Right forelimb (tissue), 1 donor: ENCODE data around the gene MYLK.

ENCODE experiments used
- DNase-seq: peaks from one replicate; pipeline ENCODE4 v3.0.0-alpha.2; 2018

The MYLK gene

DNA sequence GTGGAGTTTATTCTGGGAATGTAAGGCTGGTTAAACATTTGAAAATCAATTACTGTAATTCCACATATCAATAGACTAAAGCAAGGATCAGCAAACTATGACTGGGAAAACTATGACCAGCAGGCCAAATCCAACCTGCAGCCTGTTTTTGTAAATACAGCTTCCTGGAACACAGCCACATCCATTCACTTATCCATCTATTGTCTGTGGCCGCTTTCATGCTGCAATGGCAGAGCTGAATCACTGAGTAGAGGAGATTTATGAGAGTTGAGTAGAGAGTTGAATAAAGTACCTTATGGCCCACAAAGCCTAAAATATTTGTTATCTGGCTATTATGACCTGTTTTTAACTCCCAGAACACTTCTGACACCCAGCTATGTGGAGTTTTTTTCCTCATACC, 12.2 kb downstream of the MYLK start:
- DNase-seq = no peak

DNA sequence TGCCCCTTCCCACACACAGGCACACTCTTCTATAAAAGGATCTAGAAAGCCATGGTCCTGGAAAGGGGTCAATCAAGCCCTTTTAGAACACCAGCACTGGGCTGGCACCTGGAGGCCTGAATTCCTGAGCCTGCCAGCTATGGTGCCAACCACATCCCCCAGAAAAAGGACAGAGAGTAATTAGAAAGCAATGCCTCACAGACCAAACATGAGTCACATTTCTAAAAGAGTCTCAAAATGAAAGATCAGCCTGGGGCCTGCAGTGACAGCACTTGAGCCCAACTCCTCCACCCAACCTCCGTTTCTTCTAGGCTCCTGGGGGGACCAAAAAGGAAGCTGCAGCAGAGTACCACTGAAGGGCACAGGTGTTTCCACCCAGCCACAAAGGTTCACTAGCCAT, 14.1 kb downstream of the MYLK start:
- DNase-seq = no peak

DNA sequence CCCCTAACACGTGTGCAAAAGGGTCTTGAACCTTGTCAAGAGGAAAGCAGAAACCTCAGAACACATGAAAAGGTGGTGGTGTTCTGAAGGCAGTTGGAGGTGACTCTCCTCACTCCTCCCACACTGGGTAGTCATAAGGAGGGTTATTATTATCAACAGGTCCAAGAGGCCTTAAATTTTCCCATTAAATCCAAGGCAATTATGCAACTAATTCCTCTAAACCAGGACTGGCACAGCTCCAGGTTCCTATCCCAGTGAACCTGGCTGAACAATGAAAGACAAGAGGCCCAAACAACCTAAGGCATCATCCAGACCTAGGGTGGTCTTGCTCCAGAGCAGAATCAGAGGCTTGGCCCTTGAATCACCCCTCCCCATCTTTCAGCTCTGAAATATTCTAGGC, 15.0 kb downstream of the MYLK start:
- no peak for DNase-seq

GRCh38 chr3:123864706-123865105, 19.4 kb downstream of the MYLK start:
- DNase-seq = no peak

DNA sequence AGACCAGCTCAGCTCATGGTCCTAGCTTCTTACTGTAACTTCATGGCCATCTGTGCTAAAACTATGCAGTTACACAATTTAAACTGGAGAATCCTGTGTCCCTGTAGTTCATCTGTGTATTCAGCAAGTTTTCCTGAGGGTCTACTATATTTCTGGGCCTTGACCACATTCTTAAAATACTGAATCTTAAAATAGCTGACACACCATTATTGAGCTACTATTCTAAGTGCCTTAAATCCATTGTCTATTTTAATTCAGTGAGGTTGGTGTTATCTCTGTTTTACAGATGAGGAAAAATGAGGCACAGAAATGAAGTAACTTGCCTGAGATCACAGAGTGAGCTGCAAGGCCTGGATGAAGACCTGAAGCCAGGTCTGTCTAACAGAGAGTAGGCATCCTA, 22.0 kb downstream of the MYLK start:
- DNase-seq = no peak

GRCh38 chr3:123861081-123861836, 22.9 kb downstream of the MYLK start:
- DNase-seq = no peak

- DNase-seq = no peak
Measured at GRCh38 chr3:123859177-123859576, 25.0 kb downstream of the MYLK start.

DNA sequence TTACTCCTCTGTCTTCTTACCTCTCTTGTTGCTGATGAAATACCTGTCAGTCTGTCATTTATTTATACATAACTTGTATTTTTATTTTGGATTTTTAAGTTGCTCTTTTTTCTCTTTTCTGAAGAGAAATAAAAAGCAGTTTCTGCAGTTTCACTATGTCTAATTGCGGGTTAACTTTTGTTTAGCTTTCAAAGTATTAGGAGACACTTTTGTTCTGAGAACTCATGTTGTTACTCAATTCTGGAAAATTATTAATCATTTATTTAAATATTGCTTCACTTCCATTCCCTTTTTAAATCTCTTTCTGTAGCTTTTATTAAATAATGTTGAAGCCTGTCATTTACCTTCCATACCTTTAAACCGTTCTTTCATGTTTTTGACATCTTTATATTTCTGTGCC, 29.2 kb downstream of the MYLK start:
- DNase-seq = no peak

DNA sequence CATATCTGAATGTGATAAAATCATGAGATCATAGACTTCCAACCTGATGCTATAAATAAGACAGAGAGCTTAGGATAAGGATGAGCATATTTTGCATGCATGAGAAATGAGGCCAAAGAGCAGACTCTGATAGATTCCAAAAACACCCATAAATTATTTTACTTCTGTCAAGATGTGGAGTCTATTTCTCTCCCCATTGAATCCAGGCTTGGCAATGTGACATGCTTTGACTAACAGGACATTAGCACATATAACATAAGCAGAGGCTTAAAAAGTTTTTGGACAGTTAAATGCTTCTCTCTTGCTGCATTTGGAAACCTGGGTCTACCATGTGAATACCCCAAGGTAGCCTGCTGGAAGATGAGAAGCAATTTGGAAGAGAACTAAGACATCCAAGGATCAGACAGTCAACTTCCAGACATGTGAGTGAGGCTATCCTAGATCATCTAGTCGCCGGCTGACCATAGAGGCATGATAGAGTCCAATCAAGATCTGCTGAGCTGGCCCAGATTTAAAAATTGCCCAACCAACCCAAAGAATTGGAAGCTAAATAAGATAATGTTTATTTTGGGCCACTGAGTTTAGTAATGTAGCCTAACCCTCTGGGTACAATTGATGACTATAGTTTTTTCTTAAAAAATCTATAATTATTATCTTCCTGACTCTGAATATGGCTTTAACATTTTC, 30.3 kb downstream of the MYLK start:
- no peak for DNase-seq

GRCh38 chr3:123847209-123847608, 36.9 kb downstream of the MYLK start:
- no peak for DNase-seq

GRCh38 chr3:123843668-123844067, 40.5 kb downstream of the MYLK start:
- no peak for DNase-seq

DNA sequence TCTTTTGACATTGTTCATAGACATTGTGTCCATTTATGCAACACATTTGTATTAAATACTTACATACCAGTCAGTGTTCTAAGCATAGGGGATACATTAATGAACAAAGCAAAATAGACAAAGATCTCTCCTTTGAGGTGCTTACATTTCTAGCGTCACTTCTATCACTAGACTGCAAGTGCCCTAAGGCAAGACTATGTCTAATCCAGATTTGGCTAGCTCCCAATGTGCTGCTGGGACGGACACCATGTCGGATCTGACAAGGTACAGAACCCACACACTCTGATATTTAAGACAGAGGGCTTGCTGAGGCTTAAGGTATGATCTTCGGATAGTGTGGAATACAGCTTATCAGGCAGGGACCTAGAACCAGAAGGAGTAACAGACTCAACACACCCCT, 41.4 kb downstream of the MYLK start:
- DNase-seq = no peak

DNA sequence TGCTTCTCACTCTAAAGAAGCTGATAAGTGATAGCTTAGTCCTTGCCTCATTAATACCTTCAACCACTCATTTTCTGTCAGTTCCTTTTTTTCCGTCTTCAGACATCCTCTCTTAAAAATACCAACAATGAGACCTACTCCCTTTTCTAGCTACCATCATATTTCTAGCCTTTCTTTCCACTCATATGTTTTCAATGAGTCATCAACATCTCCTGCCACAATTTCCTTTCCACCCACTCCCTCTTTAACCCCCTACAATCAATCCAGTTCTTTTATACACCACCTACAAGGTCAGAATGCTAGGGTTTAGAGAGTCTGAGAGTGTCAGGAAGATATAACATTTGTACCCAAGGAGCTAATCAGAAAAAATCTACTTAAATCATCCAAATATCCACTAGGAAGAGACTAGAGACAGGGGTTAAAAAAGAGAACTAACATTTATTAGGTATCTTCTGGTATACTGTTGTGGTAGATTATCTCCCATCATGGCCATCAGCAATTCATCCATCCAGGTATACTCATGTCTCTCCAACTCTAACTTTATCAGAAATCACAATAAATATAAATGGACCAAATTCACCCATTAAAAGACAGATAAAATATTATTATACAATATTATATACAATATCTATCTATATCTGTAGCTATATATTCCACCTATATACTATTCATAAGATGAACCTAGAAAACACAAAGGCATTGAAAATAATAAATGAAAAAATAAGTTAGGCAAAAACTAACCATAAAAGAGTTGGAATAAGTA, 42.5 kb downstream of the MYLK start:
- no peak for DNase-seq

DNA sequence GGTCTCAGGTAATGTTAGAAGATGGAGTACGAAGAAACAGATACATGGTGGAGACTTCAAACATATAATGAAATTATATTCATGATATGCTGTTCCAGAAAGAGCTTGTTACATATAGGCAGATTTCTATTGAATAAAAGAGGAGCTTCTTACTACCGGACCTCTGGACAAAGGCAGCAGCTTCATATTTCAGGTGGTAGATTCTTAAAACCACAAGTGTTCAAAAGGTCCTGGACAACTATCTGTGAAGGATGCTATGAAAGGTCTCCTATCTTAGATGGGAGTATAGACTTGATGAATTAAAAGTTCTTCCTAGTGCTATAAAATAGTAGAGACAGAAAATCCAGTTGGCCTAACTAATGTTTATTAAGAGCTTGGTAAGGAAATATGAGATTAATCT, 43.2 kb downstream of the MYLK start:
- DNase-seq = no peak

GRCh38 chr3:123837858-123838257, 46.3 kb downstream of the MYLK start:
- DNase-seq = no peak

DNA sequence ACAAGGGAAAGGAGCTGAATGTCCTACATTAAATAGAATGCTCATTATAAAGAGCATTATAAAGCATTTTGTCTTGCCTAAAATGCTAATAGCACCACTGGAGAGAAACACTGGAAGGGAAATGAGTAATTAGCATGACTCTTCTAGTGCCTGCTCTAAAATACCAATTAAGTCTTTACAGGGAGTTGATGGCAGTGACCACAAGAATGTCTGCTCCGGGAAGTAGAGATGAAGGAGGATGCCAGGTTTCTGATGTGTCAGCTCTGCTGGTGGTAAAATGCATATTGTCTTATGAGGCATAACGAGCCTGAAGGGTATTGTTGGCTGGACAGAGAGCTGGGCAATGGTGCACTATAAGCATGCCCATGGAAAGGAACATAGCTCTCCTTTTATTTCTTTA, 49.5 kb downstream of the MYLK start:
- no peak for DNase-seq

GRCh38 chr3:123833398-123833785, 50.7 kb downstream of the MYLK start:
- no peak for DNase-seq

GRCh38 chr3:123832692-123833397, 51.3 kb downstream of the MYLK start:
- no peak for DNase-seq

DNA sequence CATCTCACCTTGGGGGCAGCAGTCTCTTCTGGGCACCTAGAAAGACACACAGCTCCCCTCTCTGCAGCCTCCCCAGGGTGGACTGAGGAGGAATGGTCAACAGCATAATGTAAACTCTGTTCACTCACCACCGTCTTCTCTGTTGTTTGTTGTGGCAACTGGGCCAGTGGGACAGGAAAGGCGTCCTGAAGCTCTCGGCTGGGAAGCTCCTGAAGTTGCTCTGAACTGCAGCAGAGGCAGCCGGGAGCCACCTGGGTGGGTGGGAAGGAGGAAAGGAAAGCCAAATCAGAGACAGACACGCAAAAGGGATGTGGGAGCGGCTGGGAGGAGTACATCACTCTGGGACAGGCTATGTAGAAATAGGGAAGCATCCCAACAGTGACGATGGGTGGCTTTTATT, 52.7 kb downstream of the MYLK start:
- DNase-seq = no peak

GRCh38 chr3:123821920-123822319, 62.2 kb downstream of the MYLK start:
- DNase-seq = no peak

DNA sequence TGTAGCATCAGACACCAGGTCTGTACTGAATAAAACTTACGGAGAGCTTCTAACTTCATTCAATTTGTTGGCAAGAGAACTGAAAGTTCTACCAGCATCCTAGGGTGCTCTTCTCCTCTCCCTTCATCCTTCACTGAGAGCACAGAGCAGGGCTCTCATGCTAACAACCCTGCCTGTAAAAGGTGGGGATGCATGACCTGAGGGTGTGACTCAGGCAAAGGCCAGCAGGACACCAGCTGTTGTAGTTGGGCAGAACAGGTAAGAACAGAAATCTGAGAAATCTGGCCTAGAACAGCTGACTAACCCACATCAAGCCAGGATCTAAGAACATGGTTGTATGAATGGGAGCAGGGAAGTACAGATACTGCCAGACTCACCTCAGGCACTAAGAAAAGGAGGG, 64.2 kb downstream of the MYLK start:
- DNase-seq = no peak

DNA sequence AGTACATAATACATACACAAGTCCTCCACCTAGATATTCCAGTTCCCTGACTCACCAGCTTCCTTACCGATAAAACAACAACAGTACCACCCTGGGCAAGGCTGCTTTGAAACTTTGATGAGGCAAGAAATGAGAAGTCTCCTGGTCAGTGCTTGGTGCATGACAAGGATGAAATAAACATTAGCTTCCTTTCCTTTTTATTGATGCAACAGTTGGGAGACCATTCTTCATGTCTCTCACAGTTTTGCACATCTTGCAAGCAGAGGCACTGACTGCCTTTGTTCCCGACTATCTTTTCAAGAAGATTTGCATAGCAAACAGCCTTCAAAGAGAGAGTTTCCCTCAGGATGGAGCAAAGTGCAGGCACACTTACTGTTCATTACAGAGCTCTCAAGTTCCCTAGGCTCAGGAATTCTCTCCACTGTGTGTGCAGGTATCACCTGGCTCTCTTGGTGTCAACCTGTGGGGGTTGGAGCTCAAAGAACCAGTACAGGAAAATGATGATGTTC, 65.2 kb downstream of the MYLK start:
- no peak for DNase-seq

- no peak for DNase-seq
Measured at GRCh38 chr3:123818324-123818920, 65.7 kb downstream of the MYLK start.
